ENCODE results near the gene SLC4A7. TPM values are rescaled to one million over a fixed set of nuclear protein-coding genes. Genes with fewer than 3 reads are reported as not detected.

Gene SLC4A7
- total RNA-seq, 6 experiments from 2014 or later: 3.0 to 9.9 (median 5.8) TPM

- Histone ChIP-seq H3K27ac (no peak overlapping the region), H3K27me3 (no peaks in the 10 kb centered on the region), H3K9me3 (no peaks in the 10 kb centered on the region), H3K36me3 (no peaks in the 10 kb centered on the region), H3K4me3 (no peak overlapping the region), H3K4me1 (no peaks in the 10 kb centered on the region)
- DNase-seq: no peak
- 75% methylated on average over 1 of the region's 1 CpG for WGBS (ENCODE audit: insufficient coverage, low coverage, low lambda C conversion rate, missing lambda C conversion rate)
- intact Hi-C loops (cut with DNase I): loop anchor here in 1 of 2 donors (10.0 kb wide), 1 partner anchor 148 kb away; no protein-coding TSS in a partner anchor
- TF ChIP-seq CTCF (IDR thresholded peaks at IDR 0.05) (no peak), POLR2A (IDR thresholded peaks at IDR 0.05) (no peak)
- no peak for ATAC-seq
These were observed 22.9 kb upstream of the SLC4A7 start for GRCh38 chr3:27507111-27507510.

GRCh38 chr3:27504749-27505148 lies 20.6 kb upstream of the SLC4A7 start:
- WGBS (ENCODE audit: insufficient coverage, low coverage, low lambda C conversion rate, missing lambda C conversion rate): 91% methylated on average over 1 of the region's 1 CpG
- H3K4me1 ChIP-seq: no peaks in the 10 kb centered on the region
- intact Hi-C loops (cut with DNase I): loop anchor here in 1 of 2 donors (10.0 kb wide), 1 partner anchor 150 kb away; no protein-coding TSS in a partner anchor
- no peaks in the 10 kb centered on the region for H3K36me3 ChIP-seq
- TF ChIP-seq CTCF (IDR thresholded peaks at IDR 0.05) (no peak), POLR2A (IDR thresholded peaks at IDR 0.05) (no peak)
- DNase-seq (no peak), ATAC-seq (no peak)
- no peak overlapping the region for H3K27ac ChIP-seq
- H3K4me3 ChIP-seq: no peak overlapping the region
- H3K27me3 ChIP-seq: no peaks in the 10 kb centered on the region
- H3K9me3 ChIP-seq: no peaks in the 10 kb centered on the region

GRCh38 chr3:27503526-27503925 lies 19.3 kb upstream of the SLC4A7 start:
- Histone ChIP-seq H3K4me1 (no peaks in the 10 kb centered on the region), H3K36me3 (no peaks in the 10 kb centered on the region), H3K9me3 (no peaks in the 10 kb centered on the region), H3K27ac (no peak overlapping the region), H3K27me3 (no peaks in the 10 kb centered on the region), H3K4me3 (no peak overlapping the region)
- WGBS (ENCODE audit: insufficient coverage, low coverage, low lambda C conversion rate, missing lambda C conversion rate): 88% methylated on average over 5 of the region's 5 CpGs
- intact Hi-C loops (cut with DNase I): loop anchor here in 1 of 2 donors (10.0 kb wide), 1 partner anchor 151 kb away; no protein-coding TSS in a partner anchor
- ATAC-seq (no peak), DNase-seq (no peak)
- TF ChIP-seq CTCF (IDR thresholded peaks at IDR 0.05) (no peak), POLR2A (IDR thresholded peaks at IDR 0.05) (no peak)

DNA sequence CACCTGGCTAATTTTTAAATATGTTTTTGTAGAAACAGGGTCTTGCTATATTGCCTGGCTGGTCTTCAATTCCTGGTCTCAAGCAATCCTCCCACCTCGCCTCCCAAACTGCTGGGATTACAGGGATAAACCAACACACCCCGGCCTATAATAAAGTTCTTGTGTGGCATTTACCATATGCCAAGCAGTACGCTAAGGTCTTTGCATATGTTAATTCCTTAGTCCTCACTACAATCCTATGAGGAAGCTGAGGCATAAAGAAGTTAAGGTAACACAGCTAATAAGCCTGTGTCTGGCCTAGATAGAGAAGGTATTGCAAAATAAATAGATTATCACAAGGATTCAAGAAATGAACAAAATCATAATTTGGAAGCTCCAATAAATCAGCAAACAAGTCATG lies 17.6 kb upstream of the SLC4A7 start:
- no peak for DNase-seq
- no peaks in the 10 kb centered on the region for H3K9me3 ChIP-seq
- ATAC-seq: no peak
- no peaks in the 10 kb centered on the region for H3K4me1 ChIP-seq
- TF ChIP-seq POLR2A (IDR thresholded peaks at IDR 0.05): no peak
- no peaks in the 10 kb centered on the region for H3K36me3 ChIP-seq
- intact Hi-C loops (cut with DNase I): loop anchor here in 1 of 2 donors (10.0 kb wide), 1 partner anchor 153 kb away; no protein-coding TSS in a partner anchor
- 90% methylated on average over 3 of the region's 3 CpGs for WGBS (ENCODE audit: insufficient coverage, low coverage, low lambda C conversion rate, missing lambda C conversion rate)
- no peaks in the 10 kb centered on the region for H3K27me3 ChIP-seq
- H3K4me3 ChIP-seq: no peak overlapping the region
- H3K27ac ChIP-seq: no peak overlapping the region

- intact Hi-C loops (cut with DNase I): loop anchor here in 1 of 2 donors (10.0 kb wide), 1 partner anchor 154 kb away; no protein-coding TSS in a partner anchor
- Histone ChIP-seq H3K27ac (no peak overlapping the region), H3K4me3 (no peak overlapping the region), H3K36me3 (no peaks in the 10 kb centered on the region), H3K9me3 (no peaks in the 10 kb centered on the region), H3K27me3 (no peaks in the 10 kb centered on the region), H3K4me1 (no peaks in the 10 kb centered on the region)
- no peak for TF ChIP-seq CTCF (IDR thresholded peaks at IDR 0.05)
- TF ChIP-seq POLR2A (IDR thresholded peaks at IDR 0.05): no peak
- no peak for ATAC-seq
- no peak for DNase-seq
These were observed 16.8 kb upstream of the SLC4A7 start for GRCh38 chr3:27500986-27501385.
